ENCODE measurements around the gene TBC1D16.

Gene TBC1D16

GRCh38 chr17:80035687-80035936, at the start of gene TBC1D16:
TBC1D16 (minus strand) TSS chr17:80035872; CDS start chr17:80013547, 22,325 bp downstream.
- DNase-seq: no peak

- DNase-seq: no peak
Measured at GRCh38 chr17:80084773-80085172, 49.1 kb upstream of the TBC1D16 start.

GRCh38 chr17:80083136-80083661, 47.5 kb upstream of the TBC1D16 start:
- no peak for DNase-seq

- DNase-seq: peak; percentile 32
Measured at GRCh38 chr17:80082403-80083135, 46.9 kb upstream of the TBC1D16 start.

- DNase-seq: no peak
Measured at GRCh38 chr17:80081596-80081995, 45.9 kb upstream of the TBC1D16 start.

GRCh38 chr17:80080081-80080480, 44.4 kb upstream of the TBC1D16 start:
- no peak for DNase-seq

GRCh38 chr17:80072410-80072809, 36.7 kb upstream of the TBC1D16 start:
- no peak for DNase-seq

- no peak for DNase-seq
Measured at GRCh38 chr17:80071116-80071841, 35.6 kb upstream of the TBC1D16 start.

GRCh38 chr17:80070375-80071115, 34.9 kb upstream of the TBC1D16 start:
- no peak for DNase-seq

- no peak for DNase-seq
Measured at GRCh38 chr17:80068301-80069222, 32.9 kb upstream of the TBC1D16 start.

GRCh38 chr17:80067393-80067986, 31.8 kb upstream of the TBC1D16 start:
- no peak for DNase-seq

- no peak for DNase-seq
Measured at GRCh38 chr17:80065478-80066170, 30.0 kb upstream of the TBC1D16 start.

- DNase-seq: no peak
Measured at GRCh38 chr17:80064696-80065095, 29.0 kb upstream of the TBC1D16 start.

GRCh38 chr17:80063830-80064585, 28.3 kb upstream of the TBC1D16 start:
- no peak for DNase-seq

GRCh38 chr17:80061421-80061820, 25.7 kb upstream of the TBC1D16 start:
- DNase-seq: no peak

GRCh38 chr17:80060644-80061043, 25.0 kb upstream of the TBC1D16 start:
- no peak for DNase-seq

- DNase-seq: no peak
Measured at GRCh38 chr17:80058311-80058955, 22.8 kb upstream of the TBC1D16 start.

- no peak for DNase-seq
Measured at GRCh38 chr17:80055597-80055996, 19.9 kb upstream of the TBC1D16 start.

GRCh38 chr17:80053102-80053501, 17.4 kb upstream of the TBC1D16 start:
- no peak for DNase-seq

GRCh38 chr17:80051681-80052080, 16.0 kb upstream of the TBC1D16 start:
- DNase-seq: no peak
